Trophoblast cell (in vitro differentiated cells and primary cell): ENCODE measurements around the gene PRM3.
"Not testable (repeated sequence)": the region's sequence is repeated elsewhere in the genome, so short reads cannot be mapped to it uniquely, and the experiment has no call there.

Experiments
- DNase-seq, 2 donors: peaks; one replicate each; pipeline ENCODE4 v3.0.0-alpha.2; 2016
- H2AFZ ChIP-seq: 2 replicates; pipeline ENCODE4 v1.6.1; 2013; ENCODE audit warnings: low read length, moderate library complexity, mild to moderate bottlenecking; ENCODE audit not compliant: insufficient read depth, poor library complexity
- H2AK5ac ChIP-seq: 2 replicates; pipeline ENCODE4 v1.6.1; 2013; ENCODE audit warnings: mild to moderate bottlenecking, low read length
- H2BK120ac ChIP-seq: 2 replicates; pipeline ENCODE4 v1.6.1; 2013; ENCODE audit warnings: low read length, mild to moderate bottlenecking, moderate library complexity; ENCODE audit not compliant: insufficient read depth, poor library complexity
- H2BK12ac ChIP-seq: 2 replicates; pipeline ENCODE4 v1.6.1; 2013; ENCODE audit warnings: mild to moderate bottlenecking, low read length, moderate library complexity
- H2BK5ac ChIP-seq: 2 replicates; pipeline ENCODE4 v1.6.1; 2013; ENCODE audit warnings: low read length, low read depth, moderate library complexity, mild to moderate bottlenecking; ENCODE audit not compliant: poor library complexity
- H3K14ac ChIP-seq: 2 replicates; pipeline ENCODE4 v1.6.1; 2013; ENCODE audit warnings: mild to moderate bottlenecking, low read length
- H3K18ac ChIP-seq: 2 replicates; pipeline ENCODE4 v1.6.1; 2013; ENCODE audit warnings: mild to moderate bottlenecking, low read length
- H3K23ac ChIP-seq: 2 replicates; pipeline ENCODE4 v1.6.1; 2013; ENCODE audit warnings: low read length
- H3K27ac ChIP-seq: 2 replicates; pipeline ENCODE4 v1.5.1; 2013; ENCODE audit warnings: low read depth, mild to moderate bottlenecking, inconsistent platforms, low read length, moderate library complexity
- H3K27me3 ChIP-seq: 2 replicates; pipeline ENCODE4 v1.6.1; 2013; ENCODE audit warnings: inconsistent platforms, mild to moderate bottlenecking, low read length, moderate library complexity; ENCODE audit not compliant: insufficient read depth
- H3K36me3 ChIP-seq, 2 experiments: 1 replicate in 1 of 2; 2 replicates in 1 of 2; pipeline ENCODE4 v1.6.1; 2013; ENCODE audit warnings: low read length in 2 of 2, mild to moderate bottlenecking in 2 of 2, moderate library complexity in 1 of 2; ENCODE audit not compliant: insufficient read depth in 2 of 2, control insufficient read depth in 1 of 2
- H3K4ac ChIP-seq: 2 replicates; pipeline ENCODE4 v1.6.1; 2013; ENCODE audit warnings: low read depth, mild to moderate bottlenecking, low read length, moderate library complexity
- H3K4me1 ChIP-seq, 2 experiments: 1 replicate in 1 of 2; 2 replicates in 1 of 2; pipeline ENCODE4 v1.6.1; 2013; ENCODE audit warnings: low read length in 2 of 2, mild to moderate bottlenecking in 2 of 2, moderate library complexity in 1 of 2; ENCODE audit not compliant: insufficient read depth in 2 of 2, control insufficient read depth in 1 of 2
- H3K4me2 ChIP-seq: 2 replicates; pipeline ENCODE4 v1.6.1; 2013; ENCODE audit warnings: inconsistent platforms, mild to moderate bottlenecking, low read length, moderate library complexity
- H3K4me3 ChIP-seq: 2 replicates; pipeline ENCODE4 v1.5.1; 2013; ENCODE audit warnings: mild to moderate bottlenecking, low read depth, low read length, inconsistent platforms
- H3K79me1 ChIP-seq: one replicate; pipeline ENCODE4 v1.6.1; 2013; ENCODE audit warnings: low read length
- H3K79me2 ChIP-seq: 2 replicates; pipeline ENCODE4 v1.6.1; 2013; ENCODE audit warnings: low read length, mild to moderate bottlenecking; ENCODE audit not compliant: control insufficient read depth, insufficient read depth, poor library complexity
- H3K9ac ChIP-seq: 2 replicates; pipeline ENCODE4 v1.6.1; 2013; ENCODE audit warnings: mild to moderate bottlenecking, low read length
- H3K9me3 ChIP-seq: 2 replicates; pipeline ENCODE4 v1.6.1; 2013; ENCODE audit warnings: low read depth, mild to moderate bottlenecking, control low read depth, inconsistent platforms, low read length; ENCODE audit not compliant: insufficient read depth
- H4K12ac ChIP-seq: 2 replicates; pipeline ENCODE4 v1.6.1; 2013; ENCODE audit warnings: low read depth, mild to moderate bottlenecking, low read length, moderate library complexity
- H4K8ac ChIP-seq: 2 replicates; pipeline ENCODE4 v1.6.1; 2013; ENCODE audit warnings: low read depth, mild to moderate bottlenecking, low read length, moderate library complexity
- H4K91ac ChIP-seq: one replicate; pipeline ENCODE4 v1.6.1; 2013; ENCODE audit warnings: low read depth, mild to moderate bottlenecking, low read length, moderate library complexity
- WGBS: extraction: QIAGEN DNeasy Blood & Tissue Kit; methylation state at CpG from one replicate; pipeline ENCODE4 v1.1.7; 2013; ENCODE audit warnings: missing lambda C conversion rate; ENCODE audit not compliant: insufficient read length, insufficient coverage; ENCODE audit errors: extremely low coverage; 5-methylcytosine and 5-hydroxymethylcytosine counted together

PRM3 gene

GRCh38 chr16:11301645-11302501 lies 28.4 kb upstream of the PRM3 start:
- peak overlapping the region; percentile 65 for H2BK12ac ChIP-seq
- H3K23ac ChIP-seq = no peak overlapping the region
- no peak overlapping the region for H3K4me2 ChIP-seq
- no peak overlapping the region for H3K9ac ChIP-seq
- peak overlapping the region; percentile 36 for H2AK5ac ChIP-seq
- no peak overlapping the region for H2BK5ac ChIP-seq
- H3K4me3 ChIP-seq = no peak overlapping the region
- no peak overlapping the region for H4K8ac ChIP-seq
- no peaks in the 10 kb centered on the region for H3K36me3 ChIP-seq
- peaks cover 9 to 17% of the 10 kb centered on the region in 2 experiments for H3K4me1 ChIP-seq
- no peak for DNase-seq
- H2AFZ ChIP-seq = no peak overlapping the region
- H3K79me1 ChIP-seq = peaks cover 4% of the 10 kb centered on the region
- no peak overlapping the region for H3K4ac ChIP-seq
- no CpG with 5 or more reads among the region's 4 CpGs for WGBS
- no peaks in the 10 kb centered on the region for H3K27me3 ChIP-seq
- no peaks in the 10 kb centered on the region for H3K9me3 ChIP-seq
- no peak overlapping the region for H3K27ac ChIP-seq
- no peaks in the 10 kb centered on the region for H3K79me2 ChIP-seq
- no peak overlapping the region for H3K18ac ChIP-seq
- H4K12ac ChIP-seq = no peak overlapping the region
- peak overlapping the region; percentile 39 for H4K91ac ChIP-seq
- no peak overlapping the region for H3K14ac ChIP-seq
- H2BK120ac ChIP-seq = peak overlapping the region; percentile 45

- Histone ChIP-seq H3K9ac (no peak overlapping the region), H2AK5ac (no peak overlapping the region), H4K8ac (no peak overlapping the region), H3K9me3 (no peaks in the 10 kb centered on the region), H3K27me3 (no peaks in the 10 kb centered on the region), H3K18ac (no peak overlapping the region), H3K4me3 (no peak overlapping the region), H3K36me3 (no peaks in the 10 kb centered on the region), H2BK120ac (no peak overlapping the region), H3K14ac (no peak overlapping the region), H3K23ac (no peak overlapping the region), H2AFZ (no peak overlapping the region), H3K79me1 (peaks cover 6% of the 10 kb centered on the region), H4K91ac (no peak overlapping the region), H3K79me2 (no peaks in the 10 kb centered on the region), H2BK5ac (no peak overlapping the region), H2BK12ac (peak overlapping the region; percentile 8), H3K4me2 (no peak overlapping the region), H3K27ac (no peak overlapping the region), H3K4me1 (peaks cover 9 to 25% of the 10 kb centered on the region in 2 experiments), H4K12ac (no peak overlapping the region), H3K4ac (no peak overlapping the region)
- DNase-seq = no peak
- WGBS = no CpG with 5 or more reads among the region's 7 CpGs
Measured at GRCh38 chr16:11300560-11300892, 27.1 kb upstream of the PRM3 start.

GRCh38 chr16:11299865-11300559 lies 26.6 kb upstream of the PRM3 start:
- H3K79me1 ChIP-seq = peaks cover 6% of the 10 kb centered on the region
- no peak for DNase-seq
- H4K8ac ChIP-seq = no peak overlapping the region
- H3K23ac ChIP-seq = no peak overlapping the region
- no peak overlapping the region for H2AFZ ChIP-seq
- H3K9ac ChIP-seq = no peak overlapping the region
- H4K12ac ChIP-seq = no peak overlapping the region
- H3K18ac ChIP-seq = no peak overlapping the region
- no peak overlapping the region for H3K14ac ChIP-seq
- no peak overlapping the region for H2BK5ac ChIP-seq
- H3K4me1 ChIP-seq = peaks cover 9 to 25% of the 10 kb centered on the region in 2 experiments
- no peak overlapping the region for H2AK5ac ChIP-seq
- H3K36me3 ChIP-seq = no peaks in the 10 kb centered on the region
- no peak overlapping the region for H3K4me2 ChIP-seq
- no peak overlapping the region for H3K27ac ChIP-seq
- H3K27me3 ChIP-seq = no peaks in the 10 kb centered on the region
- no peak overlapping the region for H2BK12ac ChIP-seq
- H3K4ac ChIP-seq = no peak overlapping the region
- no peaks in the 10 kb centered on the region for H3K9me3 ChIP-seq
- no peaks in the 10 kb centered on the region for H3K79me2 ChIP-seq
- no peak overlapping the region for H4K91ac ChIP-seq
- no peak overlapping the region for H2BK120ac ChIP-seq
- no peak overlapping the region for H3K4me3 ChIP-seq
- no CpG with 5 or more reads among the region's 6 CpGs for WGBS

GRCh38 chr16:11298950-11299547 lies 25.6 kb upstream of the PRM3 start:
- not testable (repeated sequence) for H3K4me3 ChIP-seq, H2BK5ac ChIP-seq, H2BK120ac ChIP-seq, H3K4me2 ChIP-seq, H3K18ac ChIP-seq, H3K36me3 ChIP-seq, H3K9ac ChIP-seq, DNase-seq, H3K4ac ChIP-seq, H4K91ac ChIP-seq, H3K27ac ChIP-seq, H3K27me3 ChIP-seq, H4K12ac ChIP-seq, H3K79me1 ChIP-seq, H2AK5ac ChIP-seq, H3K9me3 ChIP-seq, H2BK12ac ChIP-seq, H3K14ac ChIP-seq, H3K23ac ChIP-seq, H2AFZ ChIP-seq, H4K8ac ChIP-seq, H3K79me2 ChIP-seq
- H3K4me1 ChIP-seq = peaks cover 9 to 25% of the 10 kb centered on the region in 2 experiments
- no CpG with 5 or more reads among the region's 13 CpGs for WGBS
